ENCODE results near the gene CDH4. TPM values are rescaled to one million over a fixed set of nuclear protein-coding genes. Genes with fewer than 3 reads are reported as not detected.

The CDH4 gene
- total RNA-seq, 1 experiment from 2014 or later: not detected

DNA sequence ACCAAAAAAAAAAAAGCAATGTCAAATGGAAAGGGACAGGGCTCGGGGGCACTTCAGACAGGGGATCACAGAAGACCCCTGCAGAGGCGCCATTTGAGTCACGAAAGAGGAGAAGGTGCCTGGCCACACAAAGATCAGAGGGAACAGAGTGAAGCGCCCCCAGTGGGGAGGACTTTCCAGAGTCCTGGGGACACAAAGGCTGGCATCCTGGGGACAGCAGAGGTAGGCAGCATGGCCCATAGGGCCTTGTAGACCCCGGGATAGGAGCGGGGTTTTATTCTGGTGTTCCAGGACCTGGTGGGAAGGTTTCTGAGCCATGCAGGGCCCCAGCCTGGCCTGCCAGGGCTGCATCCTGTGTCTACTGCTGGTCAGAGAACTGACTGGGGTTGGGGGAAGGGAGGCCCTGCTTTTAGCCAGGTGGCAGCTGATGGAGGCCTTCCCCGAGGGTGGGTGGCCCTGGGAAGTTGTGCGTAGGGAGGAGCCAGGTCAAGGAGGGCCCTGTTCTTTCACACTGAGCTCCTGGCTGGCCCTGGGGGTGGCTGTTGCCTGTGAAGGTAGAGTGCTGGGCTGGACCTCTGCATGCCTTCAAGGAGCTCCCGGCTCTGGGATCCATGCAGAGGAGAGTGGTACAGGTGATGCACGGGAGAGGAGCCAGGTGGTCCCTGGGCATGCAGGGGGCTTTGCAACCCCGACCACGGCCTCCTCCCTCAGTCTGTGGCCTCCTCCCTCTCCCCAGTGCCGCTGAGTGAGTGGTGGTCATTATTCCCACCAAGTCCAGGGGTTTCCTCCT is 117.9 kb downstream of the CDH4 start:
- H3K4me1 ChIP-seq (ENCODE audit: control insufficient read depth, insufficient read depth, low read length): no peaks in the 10 kb centered on the region
- in situ Hi-C loops (cut with HindIII; ENCODE audit: low pct_unique_long_range_greater_than_20kb, low sequenced_read_pairs) (no loop called here), intact Hi-C loops (cut with micrococcal nuclease; ENCODE audit: unreplicated experiment) (no loop called here)
- no peak overlapping the region for H3K27ac ChIP-seq (ENCODE audit: low read length)
- BruUV-seq (replicated peaks): no TSS peak
- H3K27me3 ChIP-seq (ENCODE audit: control insufficient read depth, insufficient read depth, low read length): no peaks in the 10 kb centered on the region; the same call in 1 of the 2 replicates
- CTCF ChIA-PET: no interaction called here
- no peak overlapping the region for H3K4me3 ChIP-seq (ENCODE audit: low read depth in 2 of 2, low read length in 2 of 2)
- POLR2A ChIA-PET: no interaction called here
- H3K9me3 ChIP-seq (ENCODE audit: control insufficient read depth, insufficient read depth, low read depth, low read length): no peaks in the 10 kb centered on the region
- H3K36me3 ChIP-seq (ENCODE audit: control insufficient read depth, insufficient read depth, low read length): no peaks in the 10 kb centered on the region
- TF ChIP-seq, protein P1, sequence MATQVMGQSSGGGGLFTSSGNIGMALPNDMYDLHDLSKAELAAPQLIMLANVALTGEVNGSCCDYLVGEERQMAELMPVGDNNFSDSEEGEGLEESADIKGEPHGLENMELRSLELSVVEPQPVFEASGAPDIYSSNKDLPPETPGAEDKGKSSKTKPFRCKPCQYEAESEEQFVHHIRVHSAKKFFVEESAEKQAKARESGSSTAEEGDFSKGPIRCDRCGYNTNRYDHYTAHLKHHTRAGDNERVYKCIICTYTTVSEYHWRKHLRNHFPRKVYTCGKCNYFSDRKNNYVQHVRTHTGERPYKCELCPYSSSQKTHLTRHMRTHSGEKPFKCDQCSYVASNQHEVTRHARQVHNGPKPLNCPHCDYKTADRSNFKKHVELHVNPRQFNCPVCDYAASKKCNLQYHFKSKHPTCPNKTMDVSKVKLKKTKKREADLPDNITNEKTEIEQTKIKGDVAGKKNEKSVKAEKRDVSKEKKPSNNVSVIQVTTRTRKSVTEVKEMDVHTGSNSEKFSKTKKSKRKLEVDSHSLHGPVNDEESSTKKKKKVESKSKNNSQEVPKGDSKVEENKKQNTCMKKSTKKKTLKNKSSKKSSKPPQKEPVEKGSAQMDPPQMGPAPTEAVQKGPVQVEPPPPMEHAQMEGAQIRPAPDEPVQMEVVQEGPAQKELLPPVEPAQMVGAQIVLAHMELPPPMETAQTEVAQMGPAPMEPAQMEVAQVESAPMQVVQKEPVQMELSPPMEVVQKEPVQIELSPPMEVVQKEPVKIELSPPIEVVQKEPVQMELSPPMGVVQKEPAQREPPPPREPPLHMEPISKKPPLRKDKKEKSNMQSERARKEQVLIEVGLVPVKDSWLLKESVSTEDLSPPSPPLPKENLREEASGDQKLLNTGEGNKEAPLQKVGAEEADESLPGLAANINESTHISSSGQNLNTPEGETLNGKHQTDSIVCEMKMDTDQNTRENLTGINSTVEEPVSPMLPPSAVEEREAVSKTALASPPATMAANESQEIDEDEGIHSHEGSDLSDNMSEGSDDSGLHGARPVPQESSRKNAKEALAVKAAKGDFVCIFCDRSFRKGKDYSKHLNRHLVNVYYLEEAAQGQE (IDR thresholded peaks at IDR 0.05; ENCODE audit: insufficient read depth in 1 of 2, low read depth in 2 of 2, low read length in 1 of 2): no peak
- TF ChIP-seq CTCF (IDR thresholded peaks at IDR 0.05): no peak
- no peak for TF ChIP-seq SIN3A (IDR thresholded peaks at IDR 0.05; ENCODE audit: borderline replicate concordance, insufficient read depth, low read depth, low read length)
- no peak for TF ChIP-seq TCF7L2 (IDR thresholded peaks at IDR 0.05; ENCODE audit: low read depth, low read length)
- TF ChIP-seq POLR2AphosphoS5 (IDR thresholded peaks at IDR 0.05; ENCODE audit: low read depth, low read length): no peak
- DNase-seq (ENCODE audit: low read depth, low spot score) (no peak), ATAC-seq (0 out of 2 replicates have a peak, but pooled peaks have one; percentile 48)

GRCh38 chr20:61370841-61371303 is 118.8 kb downstream of the CDH4 start:
- Histone ChIP-seq H3K9me3 (ENCODE audit: control insufficient read depth, insufficient read depth, low read depth, low read length) (no peaks in the 10 kb centered on the region), H3K36me3 (ENCODE audit: control insufficient read depth, insufficient read depth, low read length) (no peaks in the 10 kb centered on the region), H3K4me3 (ENCODE audit: low read depth in 2 of 2, low read length in 2 of 2) (no peak overlapping the region), H3K4me1 (ENCODE audit: control insufficient read depth, insufficient read depth, low read length) (no peaks in the 10 kb centered on the region), H3K27ac (ENCODE audit: low read length) (no peak overlapping the region), H3K27me3 (ENCODE audit: control insufficient read depth, insufficient read depth, low read length) (no peaks in the 10 kb centered on the region; the same call in 1 of the 2 replicates)
- intact Hi-C loops (cut with micrococcal nuclease; ENCODE audit: unreplicated experiment) (no loop called here), in situ Hi-C loops (cut with HindIII; ENCODE audit: low pct_unique_long_range_greater_than_20kb, low sequenced_read_pairs) (no loop called here)
- ChIA-PET POLR2A (no interaction called here), CTCF (no interaction called here)
- ATAC-seq (no peak), DNase-seq (ENCODE audit: low read depth, low spot score) (no peak)
- TF ChIP-seq CTCF (IDR thresholded peaks at IDR 0.05): no peak
- no peak for TF ChIP-seq SIN3A (IDR thresholded peaks at IDR 0.05; ENCODE audit: borderline replicate concordance, insufficient read depth, low read depth, low read length)
- no peak for TF ChIP-seq TCF7L2 (IDR thresholded peaks at IDR 0.05; ENCODE audit: low read depth, low read length)
- TF ChIP-seq, protein P1 (IDR thresholded peaks at IDR 0.05; ENCODE audit: insufficient read depth in 1 of 2, low read depth in 2 of 2, low read length in 1 of 2): no peak
- TF ChIP-seq POLR2AphosphoS5 (IDR thresholded peaks at IDR 0.05; ENCODE audit: low read depth, low read length): no peak
- no TSS peak for BruUV-seq (replicated peaks)
